HEK293T (cell line): ENCODE measurements around the gene AKT1.
"Not testable (repeated sequence)": the region's sequence is repeated elsewhere in the genome, so short reads cannot be mapped to it uniquely, and the experiment has no call there.

Experiments used
- CTCF ChIA-PET: fragments of 350-600 bp; formaldehyde crosslinking; extraction: SDS; loops from one replicate; lab custom pipeline; 2021; ENCODE audit warnings: antibody characterized with exemption, inconsistent platforms; lab: Yijun Ruan, JAX
- POLR2A ChIA-PET: fragments of 350-600 bp; formaldehyde crosslinking; extraction: SDS; loops from one replicate; lab custom pipeline; 2020; ENCODE audit warnings: antibody characterized with exemption, inconsistent platforms; lab: Yijun Ruan, JAX
- DNase-seq: peaks from one replicate; pipeline ENCODE4 v3.0.0; 2012; ENCODE audit warnings: mixed read lengths; ENCODE audit errors: extremely low spot score
- ARNT ChIP-seq: fragments of 450-650 bp; IDR thresholded peaks from 2 replicates; pipeline ENCODE4 v1.6.1; 2017; ENCODE audit warnings: mild to moderate bottlenecking
- BHLHE40 ChIP-seq: fragments of 450-650 bp; IDR thresholded peaks from 2 replicates; pipeline ENCODE4 v1.6.1; 2016; ENCODE audit warnings: mild to moderate bottlenecking, moderate library complexity, borderline replicate concordance
- CTBP1 ChIP-seq: fragments of 450-650 bp; IDR thresholded peaks from 2 replicates; pipeline ENCODE4 v1.6.1; 2016; ENCODE audit warnings: borderline replicate concordance
- ELF4 ChIP-seq: fragments of 450-650 bp; IDR thresholded peaks from 2 replicates; pipeline ENCODE4 v1.6.1; 2017; ENCODE audit warnings: antibody characterized with exemption
- FOXA1 ChIP-seq: fragments of 450-650 bp; IDR thresholded peaks from 2 replicates; pipeline ENCODE4 v1.6.1; 2016; ENCODE audit warnings: mild to moderate bottlenecking
- FOXK2 ChIP-seq: fragments of 450-650 bp; IDR thresholded peaks from 2 replicates; pipeline ENCODE4 v1.6.1; 2016; ENCODE audit warnings: mild to moderate bottlenecking
- FOXM1 ChIP-seq: fragments of 450-650 bp; IDR thresholded peaks from 2 replicates; pipeline ENCODE4 v1.6.1; 2017; ENCODE audit warnings: mild to moderate bottlenecking, borderline replicate concordance
- HDGF ChIP-seq: fragments of 450-650 bp; IDR thresholded peaks from 2 replicates; pipeline ENCODE4 v1.6.1; 2017; ENCODE audit warnings: antibody characterized with exemption, borderline replicate concordance
- L3MBTL2 ChIP-seq: fragments of 450-650 bp; conservative IDR thresholded peaks from 2 replicates; pipeline ENCODE4 v1.6.1; 2016; ENCODE audit warnings: mild to moderate bottlenecking
- LEF1 ChIP-seq: fragments of 450-650 bp; IDR thresholded peaks from 2 replicates; pipeline ENCODE4 v1.6.1; 2017; ENCODE audit warnings: mild to moderate bottlenecking, borderline replicate concordance
- NFRKB ChIP-seq: fragments of 450-650 bp; IDR thresholded peaks from 2 replicates; pipeline ENCODE4 v1.6.1; 2016; ENCODE audit warnings: mild to moderate bottlenecking, moderate library complexity
- SP1 ChIP-seq: fragments of 450-650 bp; IDR thresholded peaks from 2 replicates; pipeline ENCODE4 v1.6.1; 2017
- SUZ12 ChIP-seq: fragments of 450-650 bp; IDR thresholded peaks from 2 replicates; pipeline ENCODE4 v1.6.1; 2016; ENCODE audit warnings: mild to moderate bottlenecking
- TARDBP ChIP-seq: fragments of 450-650 bp; IDR thresholded peaks from 2 replicates; pipeline ENCODE4 v1.6.1; 2016
- ZNF384 ChIP-seq: fragments of 450-650 bp; IDR thresholded peaks from 2 replicates; pipeline ENCODE4 v1.6.1; 2016
- TF ChIP-seq, protein P1 (sequence below): fragments of 450-650 bp; IDR thresholded peaks from 2 replicates; pipeline ENCODE4 v1.6.1; 2016

The AKT1 gene

DNA sequence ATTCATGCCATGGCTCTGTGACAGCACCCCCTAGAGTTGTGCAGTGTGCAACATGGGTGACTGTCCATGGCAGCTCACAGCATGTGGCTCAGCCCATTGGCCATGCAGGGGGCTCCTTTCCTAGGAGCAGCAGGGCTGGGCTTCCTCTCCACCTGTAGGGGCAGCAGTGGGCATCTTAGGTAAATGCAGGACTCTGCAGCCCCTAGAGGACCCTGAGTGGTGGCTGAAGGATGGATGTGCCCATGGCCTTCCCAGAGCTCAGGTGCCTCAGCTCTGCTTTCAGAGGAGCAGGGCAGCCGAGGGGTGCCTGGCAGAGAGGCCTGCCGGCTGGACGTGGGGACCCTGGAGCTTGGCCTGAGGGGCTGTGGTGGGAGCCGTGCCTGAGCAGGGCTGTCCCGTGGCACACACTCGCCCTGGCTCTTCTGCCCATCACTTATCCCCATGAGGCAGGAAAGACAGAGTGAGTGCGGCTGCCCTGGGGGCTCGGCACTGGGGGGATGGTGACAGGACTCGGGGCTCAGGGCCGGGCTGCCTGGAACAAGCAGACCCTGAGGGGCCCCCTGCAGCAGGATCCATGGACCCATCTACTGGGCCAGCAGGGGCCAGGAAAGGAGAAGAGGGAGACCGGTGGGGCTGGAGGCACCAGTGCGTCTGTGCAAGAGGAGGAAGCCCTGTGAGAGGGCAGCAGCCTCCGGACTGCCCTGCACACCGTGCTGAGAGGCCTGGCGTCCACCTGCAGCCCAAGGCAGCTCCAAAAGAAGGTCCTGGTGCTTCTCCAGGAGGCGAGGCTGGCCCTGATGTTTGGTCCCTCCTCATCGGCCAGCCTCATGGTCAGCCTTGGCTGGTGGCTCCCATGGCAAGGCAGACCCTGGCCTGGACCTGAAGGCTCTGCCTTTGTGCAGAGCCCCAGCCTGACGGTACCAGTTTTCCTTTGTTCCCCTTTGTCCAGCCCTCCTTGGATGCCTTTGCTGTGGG is 63.9 kb downstream of the AKT1 start:
- CTCF ChIA-PET, result interaction anchor here (0.6 kb wide), 1 partner anchor 21 kb away, joined by 3 read pairs; no protein-coding TSS in a partner anchor
- DNase-seq, result peak; percentile 48
- POLR2A ChIA-PET, result interaction anchor here (0.7 kb wide), 1 partner anchor 21 kb away, joined by 3 read pairs; the partner anchor contains the start of gene SIVA1
- TF ChIP-seq ARNT (no peak), CTBP1 (no peak), SP1 (no peak), L3MBTL2 (no peak), ELF4 (no peak), BHLHE40 (no peak), NFRKB (no peak), SUZ12 (no peak), ZNF384 (no peak), HDGF (no peak), FOXM1 (no peak), LEF1 (no peak), FOXK2 (no peak), TARDBP (no peak)
- TF ChIP-seq, protein P1, sequence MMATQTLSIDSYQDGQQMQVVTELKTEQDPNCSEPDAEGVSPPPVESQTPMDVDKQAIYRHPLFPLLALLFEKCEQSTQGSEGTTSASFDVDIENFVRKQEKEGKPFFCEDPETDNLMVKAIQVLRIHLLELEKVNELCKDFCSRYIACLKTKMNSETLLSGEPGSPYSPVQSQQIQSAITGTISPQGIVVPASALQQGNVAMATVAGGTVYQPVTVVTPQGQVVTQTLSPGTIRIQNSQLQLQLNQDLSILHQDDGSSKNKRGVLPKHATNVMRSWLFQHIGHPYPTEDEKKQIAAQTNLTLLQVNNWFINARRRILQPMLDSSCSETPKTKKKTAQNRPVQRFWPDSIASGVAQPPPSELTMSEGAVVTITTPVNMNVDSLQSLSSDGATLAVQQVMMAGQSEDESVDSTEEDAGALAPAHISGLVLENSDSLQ, result no peak

DNA sequence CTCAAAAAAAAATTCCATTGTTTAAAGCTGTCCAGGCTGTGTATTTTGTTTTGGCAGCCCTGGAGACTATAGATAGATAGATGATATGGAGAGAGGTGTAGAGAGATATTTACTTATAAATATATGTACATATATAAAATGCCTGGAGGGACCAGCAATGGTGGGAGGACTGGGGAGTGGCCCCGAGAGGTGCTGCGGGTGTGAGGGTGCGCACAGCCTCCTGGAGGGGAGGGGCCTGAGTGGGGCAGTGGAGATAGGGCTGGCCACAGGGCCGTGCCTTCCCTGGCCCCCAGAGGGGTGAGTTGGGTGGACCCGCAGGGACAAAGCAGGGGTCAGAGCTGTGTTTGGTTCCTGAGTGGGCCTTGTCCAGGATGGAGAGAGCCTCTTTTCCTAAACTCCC is 65.1 kb downstream of the AKT1 start:
- TF ChIP-seq L3MBTL2, result no peak
- DNase-seq, result no peak
- POLR2A ChIA-PET, result interaction anchor here (0.7 kb wide), 1 partner anchor 22 kb away, joined by 3 read pairs; the partner anchor contains the start of gene SIVA1
- CTCF ChIA-PET, result interaction anchor here (0.5 kb wide), 1 partner anchor 855 kb away, joined by 3 read pairs; no protein-coding TSS in a partner anchor

DNA sequence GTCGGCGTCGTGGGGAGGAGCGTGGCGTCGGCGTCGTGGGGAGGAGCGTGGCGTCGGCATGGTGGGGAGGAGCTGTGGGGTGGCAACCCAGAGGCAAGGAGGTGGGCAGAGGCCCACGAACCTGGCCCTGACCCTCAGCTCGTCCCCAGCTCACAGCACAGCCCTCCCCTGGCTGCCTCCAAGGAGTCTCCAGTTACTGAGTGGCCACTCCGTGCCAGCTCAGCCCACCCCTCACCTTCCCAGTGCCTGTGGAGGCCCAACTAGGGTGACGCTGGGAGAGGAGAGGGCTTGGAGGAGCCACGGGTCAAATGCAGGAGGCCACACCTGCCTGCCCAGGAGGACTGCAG is 65.7 kb downstream of the AKT1 start:
- TF ChIP-seq BHLHE40, result no peak
- TF ChIP-seq, protein P1, result no peak
- TF ChIP-seq HDGF, result no peak
- no peak for TF ChIP-seq NFRKB
- TF ChIP-seq LEF1, result no peak
- TF ChIP-seq SP1, result no peak
- no peak for TF ChIP-seq L3MBTL2
- TF ChIP-seq FOXK2, result no peak
- no peak for TF ChIP-seq CTBP1
- no peak for TF ChIP-seq ELF4
- TF ChIP-seq SUZ12, result no peak
- TF ChIP-seq FOXA1, result no peak
- no peak for TF ChIP-seq TARDBP
- no peak for TF ChIP-seq FOXM1
- no peak for TF ChIP-seq ZNF384
- no peak for TF ChIP-seq ARNT
- POLR2A ChIA-PET, result no interaction called here
- DNase-seq, result no peak
- CTCF ChIA-PET, result no interaction called here

DNA sequence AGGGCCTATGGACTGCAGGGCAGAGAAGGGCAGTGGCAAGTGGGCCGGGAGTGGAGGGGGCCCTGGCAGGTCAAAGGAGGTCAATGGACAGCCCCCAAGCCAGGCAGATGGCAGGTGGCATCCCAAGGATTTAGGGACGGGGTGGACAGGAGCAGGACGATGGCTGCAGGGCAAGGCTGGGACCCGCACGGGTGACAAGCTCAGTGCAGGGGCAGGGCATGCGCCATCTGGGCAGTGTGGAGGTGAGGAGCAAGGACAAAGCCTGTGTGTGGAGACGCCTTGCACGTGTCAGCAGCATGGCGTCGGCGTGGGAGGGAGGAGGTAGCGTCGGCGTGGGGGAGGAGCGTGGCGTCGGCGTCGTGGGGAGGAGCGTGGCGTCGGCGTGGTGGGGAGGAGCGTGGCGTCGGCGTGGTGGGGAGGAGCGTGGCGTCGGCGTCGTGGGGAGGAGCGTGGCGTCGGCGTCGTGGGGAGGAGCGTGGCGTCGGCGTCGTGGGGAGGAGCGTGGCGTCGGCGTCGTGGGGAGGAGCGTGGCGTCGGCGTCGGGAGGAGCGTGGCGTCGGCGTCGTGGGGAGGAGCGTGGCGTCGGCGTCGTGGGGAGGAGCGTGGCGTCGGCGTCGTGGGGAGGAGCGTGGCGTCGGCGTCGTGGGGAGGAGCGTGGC is 66.2 kb downstream of the AKT1 start:
- DNase-seq, CTCF ChIA-PET: not testable (repeated sequence)
- POLR2A ChIA-PET, result interaction anchor here (0.9 kb wide), 1 partner anchor 52 kb away, joined by 3 read pairs; no protein-coding TSS in a partner anchor

DNA sequence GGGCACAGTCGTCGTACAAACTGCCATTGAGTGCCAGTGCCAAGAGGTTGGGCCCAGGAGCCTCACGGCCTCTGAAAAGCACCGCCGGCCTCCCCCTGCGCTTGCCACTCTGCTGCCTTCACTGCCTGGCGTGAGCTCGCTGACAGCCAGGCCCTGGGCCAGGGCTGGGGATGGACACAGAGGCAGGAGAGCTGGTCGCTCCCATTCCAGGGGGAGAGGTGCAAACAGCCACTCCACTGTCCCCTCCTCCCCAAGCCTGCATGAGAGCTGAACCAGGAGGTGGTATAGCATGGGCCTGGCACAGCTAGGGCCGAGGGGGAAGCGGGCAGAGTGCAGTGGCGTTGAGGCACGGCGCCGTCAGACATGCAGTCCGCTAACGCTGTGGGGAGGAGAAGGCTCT is 66.9 kb downstream of the AKT1 start:
- CTCF ChIA-PET, result no interaction called here

DNA sequence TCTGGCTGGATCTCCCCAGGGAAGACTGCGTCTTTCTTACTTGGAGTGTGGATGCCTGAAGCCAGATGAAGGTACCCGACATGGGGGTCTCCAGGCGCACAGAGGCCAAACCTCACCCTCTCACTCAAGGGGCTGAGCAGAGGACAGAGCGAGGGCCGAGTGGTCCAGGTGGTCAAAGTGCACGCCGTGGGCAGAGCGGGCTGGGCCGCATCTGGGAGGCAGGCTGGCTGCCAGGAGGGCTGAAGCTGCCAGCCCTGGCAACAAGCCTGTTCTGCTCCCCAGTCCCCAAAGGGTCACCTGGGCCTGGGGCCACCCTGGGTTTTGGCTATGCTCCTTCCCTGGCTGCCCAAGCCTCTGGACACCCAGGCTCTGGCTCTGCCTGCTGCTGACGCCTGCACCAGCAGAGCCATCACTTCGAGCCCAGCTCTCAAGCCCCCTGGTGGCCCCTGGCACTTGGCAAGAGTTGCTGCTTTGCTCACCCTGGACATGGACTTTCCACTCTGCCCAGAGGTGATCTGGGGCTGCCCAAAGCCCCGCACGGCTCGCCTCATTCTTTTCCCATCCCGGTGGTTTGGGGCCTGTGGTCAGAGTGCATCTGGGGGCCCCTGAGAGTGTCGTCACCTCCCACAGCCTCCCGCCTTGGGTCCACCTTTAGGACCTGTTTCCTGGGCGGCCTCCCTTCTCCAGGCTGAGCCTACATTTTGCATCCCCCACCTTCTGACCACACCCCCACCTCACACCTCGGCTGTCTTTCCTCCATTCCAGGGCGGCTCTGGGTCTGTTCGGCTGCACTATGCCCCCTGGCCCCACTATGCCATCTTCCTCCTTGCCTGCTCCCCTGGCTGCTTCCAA is 68.7 kb downstream of the AKT1 start:
- ChIA-PET CTCF (no interaction called here), POLR2A (interaction anchor here (2.7 kb wide), 1 partner anchor 26 kb away, joined by 18 read pairs; the partner anchor contains the start of gene SIVA1)
- TF ChIP-seq ARNT, result no peak
- TF ChIP-seq CTBP1, result no peak
- TF ChIP-seq L3MBTL2, result no peak
- no peak for TF ChIP-seq FOXK2
- TF ChIP-seq ELF4, result no peak
- TF ChIP-seq HDGF, result no peak
- no peak for TF ChIP-seq BHLHE40
- no peak for TF ChIP-seq SUZ12
- no peak for TF ChIP-seq ZNF384
- no peak for TF ChIP-seq FOXA1
- TF ChIP-seq SP1, result no peak
- TF ChIP-seq NFRKB, result no peak
- TF ChIP-seq FOXM1, result no peak
- no peak for TF ChIP-seq LEF1
- TF ChIP-seq, protein P1, result no peak
- no peak for TF ChIP-seq TARDBP
- DNase-seq, result no peak

More for the DNA sequence above, 66.9 kb downstream of the AKT1 start:
- no peak for DNase-seq
- POLR2A ChIA-PET, result interaction anchor here (0.9 kb wide), 1 partner anchor 51 kb away, joined by 3 read pairs; no protein-coding TSS in a partner anchor
- no peak for TF ChIP-seq ZNF384
